ENCODE data around the gene ZNF618. TPM values are rescaled to one million over a fixed set of nuclear protein-coding genes. Genes with fewer than 3 reads are reported as not detected.

Gene ZNF618
- total and polyA plus RNA-seq, 2 experiments from 2014 or later = 12.1 to 22.1 TPM

GRCh38 chr9:114060070-114060469 lies 184.0 kb downstream of the ZNF618 start:
- no peak overlapping the region for H2AFZ ChIP-seq
- H3K4me1 Mint-ChIP-seq = peaks cover 7% of the 10 kb centered on the region
- no peaks in the 10 kb centered on the region for H3F3A ChIP-seq (replicated peaks; ENCODE audit: low read depth)
- peaks cover 11% of the 10 kb centered on the region for H3K27me3 Mint-ChIP-seq (ENCODE audit: insufficient read depth, low read depth, poor library complexity)
- DNase-seq (ENCODE audit: low spot score) (no peak), ATAC-seq (no peak)
- 0 out of 3 replicates have a peak, but pooled peaks cover 4% of the 10 kb centered on the region for H3K36me3 Mint-ChIP-seq (ENCODE audit: low read depth)
- H3K27ac Mint-ChIP-seq = no peak overlapping the region
- H3K4me2 ChIP-seq = no peak overlapping the region
- no peak overlapping the region for H3K27ac ChIP-seq (ENCODE audit: low read depth)
- TF ChIP-seq EZH2 (IDR thresholded peaks at IDR 0.05; ENCODE audit: low read depth, unreplicated experiment) (no peak), POLR2AphosphoS5 (IDR thresholded peaks at IDR 0.05; ENCODE audit: low read depth) (no peak), EZH2phosphoT487 (IDR thresholded peaks at IDR 0.05; ENCODE audit: unreplicated experiment) (no peak), JUNB (IDR thresholded peaks at IDR 0.05; ENCODE audit: unreplicated experiment) (no peak)
- H3K9me3 Mint-ChIP-seq = no peaks in the 10 kb centered on the region
- no peak overlapping the region for H3K4me3 ChIP-seq
- no peaks in the 10 kb centered on the region for H3K36me3 ChIP-seq (ENCODE audit: insufficient read depth)
- H3K4me3 Mint-ChIP-seq = no peak overlapping the region
- H3K4me1 ChIP-seq (ENCODE audit: insufficient read depth) = no peaks in the 10 kb centered on the region
- no peaks in the 10 kb centered on the region; the same call in 1 of the 2 replicates for H4K20me1 ChIP-seq (replicated peaks; ENCODE audit: insufficient read depth)
- H3K9me2 ChIP-seq (ENCODE audit: insufficient read depth) = 0 out of 2 replicates have a peak, but pooled peaks cover 2% of the 10 kb centered on the region
- no peaks in the 10 kb centered on the region for H3K79me2 ChIP-seq (replicated peaks; ENCODE audit: insufficient read depth)
- no peaks in the 10 kb centered on the region for H3K27me3 ChIP-seq (ENCODE audit: insufficient read depth)

- DNase-seq (ENCODE audit: low spot score) (no peak), ATAC-seq (no peak)
- H3K4me1 Mint-ChIP-seq = peaks cover 3% of the 10 kb centered on the region
- Histone ChIP-seq H4K20me1 (replicated peaks; ENCODE audit: insufficient read depth) (no peaks in the 10 kb centered on the region; the same call in 1 of the 2 replicates), H3F3A (replicated peaks; ENCODE audit: low read depth) (no peaks in the 10 kb centered on the region), H3K9me2 (ENCODE audit: insufficient read depth) (0 out of 2 replicates have a peak, but pooled peaks cover 2% of the 10 kb centered on the region), H3K4me2 (no peak overlapping the region), H3K4me3 (no peak overlapping the region), H3K36me3 (ENCODE audit: insufficient read depth) (no peaks in the 10 kb centered on the region), H3K27me3 (ENCODE audit: insufficient read depth) (no peaks in the 10 kb centered on the region), H3K79me2 (replicated peaks; ENCODE audit: insufficient read depth) (no peaks in the 10 kb centered on the region), H3K4me1 (ENCODE audit: insufficient read depth) (no peaks in the 10 kb centered on the region), H3K27ac (ENCODE audit: low read depth) (no peak overlapping the region), H2AFZ (no peak overlapping the region)
- H3K4me3 Mint-ChIP-seq = no peak overlapping the region
- TF ChIP-seq JUNB (IDR thresholded peaks at IDR 0.05; ENCODE audit: unreplicated experiment) = no peak
- TF ChIP-seq EZH2phosphoT487 (IDR thresholded peaks at IDR 0.05; ENCODE audit: unreplicated experiment) = no peak
- no peak for TF ChIP-seq ZNF462 (CRISPR knock-in tag; IDR thresholded peaks at IDR 0.05)
- no peak for TF ChIP-seq NANOG (IDR thresholded peaks at IDR 0.05; ENCODE audit: borderline replicate concordance)
- no peak for TF ChIP-seq STAT1 (IDR thresholded peaks at IDR 0.05; ENCODE audit: unreplicated experiment)
- H3K36me3 Mint-ChIP-seq (ENCODE audit: low read depth) = 0 out of 3 replicates have a peak, but pooled peaks cover 4% of the 10 kb centered on the region
- peaks cover 11% of the 10 kb centered on the region for H3K27me3 Mint-ChIP-seq (ENCODE audit: insufficient read depth, low read depth, poor library complexity)
- H3K27ac Mint-ChIP-seq = no peak overlapping the region
- no peaks in the 10 kb centered on the region for H3K9me3 Mint-ChIP-seq
These were observed 184.6 kb downstream of the ZNF618 start for GRCh38 chr9:114060711-114061110.
